C4-2B (cell line): ENCODE data around the gene FKBP10.

Source experiments
- ZFX ChIP-seq: fragments of 450-650 bp; IDR thresholded peaks from 2 replicates; pipeline ENCODE4 v1.6.1; 2017
- TF ChIP-seq, protein P1 (sequence below): fragments of 450-650 bp; conservative IDR thresholded peaks from 2 replicates; pipeline ENCODE4 v1.5.1; 2017; ENCODE audit warnings: mild to moderate bottlenecking

DNA sequence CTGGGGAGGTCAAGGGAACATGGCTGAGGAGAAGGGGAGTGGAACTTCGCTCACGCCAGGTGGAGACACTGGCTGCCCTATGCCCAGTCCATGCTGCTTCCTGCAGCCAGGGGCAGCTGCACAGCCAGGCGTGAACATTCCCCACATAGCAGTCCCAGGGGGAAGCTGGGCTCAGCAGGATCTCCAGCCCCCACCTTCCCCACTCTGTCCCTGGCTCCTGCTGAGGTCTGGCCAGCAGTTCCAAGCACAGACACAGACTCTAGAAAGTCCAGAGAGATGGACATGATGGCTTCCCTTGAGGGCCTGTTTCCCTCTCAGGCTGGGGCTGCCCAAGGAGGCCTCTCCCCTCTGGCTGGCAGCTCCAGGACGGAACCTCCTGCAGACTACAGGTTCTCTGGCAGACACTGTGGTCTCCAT is 35.6 kb upstream of the FKBP10 start:
- TF ChIP-seq, protein P1, sequence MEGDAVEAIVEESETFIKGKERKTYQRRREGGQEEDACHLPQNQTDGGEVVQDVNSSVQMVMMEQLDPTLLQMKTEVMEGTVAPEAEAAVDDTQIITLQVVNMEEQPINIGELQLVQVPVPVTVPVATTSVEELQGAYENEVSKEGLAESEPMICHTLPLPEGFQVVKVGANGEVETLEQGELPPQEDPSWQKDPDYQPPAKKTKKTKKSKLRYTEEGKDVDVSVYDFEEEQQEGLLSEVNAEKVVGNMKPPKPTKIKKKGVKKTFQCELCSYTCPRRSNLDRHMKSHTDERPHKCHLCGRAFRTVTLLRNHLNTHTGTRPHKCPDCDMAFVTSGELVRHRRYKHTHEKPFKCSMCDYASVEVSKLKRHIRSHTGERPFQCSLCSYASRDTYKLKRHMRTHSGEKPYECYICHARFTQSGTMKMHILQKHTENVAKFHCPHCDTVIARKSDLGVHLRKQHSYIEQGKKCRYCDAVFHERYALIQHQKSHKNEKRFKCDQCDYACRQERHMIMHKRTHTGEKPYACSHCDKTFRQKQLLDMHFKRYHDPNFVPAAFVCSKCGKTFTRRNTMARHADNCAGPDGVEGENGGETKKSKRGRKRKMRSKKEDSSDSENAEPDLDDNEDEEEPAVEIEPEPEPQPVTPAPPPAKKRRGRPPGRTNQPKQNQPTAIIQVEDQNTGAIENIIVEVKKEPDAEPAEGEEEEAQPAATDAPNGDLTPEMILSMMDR = no peak
- no peak for TF ChIP-seq ZFX
